GM13977 (cell line): ENCODE measurements around the gene ZDBF2.
"Not testable (repeated sequence)": the region's sequence is repeated elsewhere in the genome, so short reads cannot be mapped to it uniquely, and the experiment has no call there.

Experiments
- DNase-seq: peaks from one replicate; pipeline ENCODE4 v3.0.0; 2012; ENCODE audit warnings: low spot score
- in situ Hi-C: fragments of 300-500 bp; cut with MboI; formaldehyde crosslinking; loops from one replicate; pipeline ENCODE4 v1.12.0; 2022; ENCODE audit warnings: low sequenced_read_pairs, low pct_unique_long_range_greater_than_20kb, mixed read lengths, inconsistent platforms; ENCODE audit not compliant: unreplicated experiment
- TF ChIP-seq, protein P1 (sequence below): IDR thresholded peaks from 2 replicates; pipeline ENCODE4 v1.5.1; 2012; ENCODE audit warnings: mild to moderate bottlenecking, control low read depth; ENCODE audit not compliant: insufficient read depth; ENCODE audit errors: extremely low read depth, missing control alignments

ZDBF2 gene

DNA sequence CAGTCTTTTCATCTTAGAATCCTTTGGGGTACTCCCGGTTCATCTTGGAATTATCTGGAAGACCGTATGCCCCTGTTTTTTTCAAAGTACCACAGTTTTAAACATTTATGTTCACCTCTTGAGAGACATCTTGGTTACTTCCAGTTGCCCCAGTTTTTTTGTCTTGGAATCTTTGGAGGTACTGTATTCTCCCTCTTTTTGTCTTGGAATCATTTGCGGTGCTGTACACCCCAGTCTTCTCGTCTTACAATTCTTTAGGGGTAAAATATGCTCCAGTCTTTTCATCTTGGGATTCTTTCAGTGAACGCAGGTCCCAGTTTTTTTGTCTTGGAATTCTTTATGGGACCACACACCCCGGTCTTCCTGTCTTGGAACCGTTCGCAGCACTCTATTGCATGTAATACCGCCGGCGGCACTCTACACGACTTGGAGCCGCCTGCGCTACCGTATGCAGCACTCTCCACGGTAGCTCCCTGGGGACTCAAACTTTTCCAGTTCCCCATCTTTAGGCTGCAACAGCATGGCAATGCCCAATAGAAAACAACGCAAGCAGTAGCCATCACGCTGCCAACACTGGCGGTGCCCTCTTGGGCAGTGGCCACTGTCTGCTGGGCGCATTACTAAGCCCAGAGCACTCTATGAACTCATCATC lies 21.2 kb upstream of the ZDBF2 start:
- no peak for DNase-seq
- TF ChIP-seq, protein P1, sequence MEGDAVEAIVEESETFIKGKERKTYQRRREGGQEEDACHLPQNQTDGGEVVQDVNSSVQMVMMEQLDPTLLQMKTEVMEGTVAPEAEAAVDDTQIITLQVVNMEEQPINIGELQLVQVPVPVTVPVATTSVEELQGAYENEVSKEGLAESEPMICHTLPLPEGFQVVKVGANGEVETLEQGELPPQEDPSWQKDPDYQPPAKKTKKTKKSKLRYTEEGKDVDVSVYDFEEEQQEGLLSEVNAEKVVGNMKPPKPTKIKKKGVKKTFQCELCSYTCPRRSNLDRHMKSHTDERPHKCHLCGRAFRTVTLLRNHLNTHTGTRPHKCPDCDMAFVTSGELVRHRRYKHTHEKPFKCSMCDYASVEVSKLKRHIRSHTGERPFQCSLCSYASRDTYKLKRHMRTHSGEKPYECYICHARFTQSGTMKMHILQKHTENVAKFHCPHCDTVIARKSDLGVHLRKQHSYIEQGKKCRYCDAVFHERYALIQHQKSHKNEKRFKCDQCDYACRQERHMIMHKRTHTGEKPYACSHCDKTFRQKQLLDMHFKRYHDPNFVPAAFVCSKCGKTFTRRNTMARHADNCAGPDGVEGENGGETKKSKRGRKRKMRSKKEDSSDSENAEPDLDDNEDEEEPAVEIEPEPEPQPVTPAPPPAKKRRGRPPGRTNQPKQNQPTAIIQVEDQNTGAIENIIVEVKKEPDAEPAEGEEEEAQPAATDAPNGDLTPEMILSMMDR = no peak
- in situ Hi-C loops = no loop called here

DNA sequence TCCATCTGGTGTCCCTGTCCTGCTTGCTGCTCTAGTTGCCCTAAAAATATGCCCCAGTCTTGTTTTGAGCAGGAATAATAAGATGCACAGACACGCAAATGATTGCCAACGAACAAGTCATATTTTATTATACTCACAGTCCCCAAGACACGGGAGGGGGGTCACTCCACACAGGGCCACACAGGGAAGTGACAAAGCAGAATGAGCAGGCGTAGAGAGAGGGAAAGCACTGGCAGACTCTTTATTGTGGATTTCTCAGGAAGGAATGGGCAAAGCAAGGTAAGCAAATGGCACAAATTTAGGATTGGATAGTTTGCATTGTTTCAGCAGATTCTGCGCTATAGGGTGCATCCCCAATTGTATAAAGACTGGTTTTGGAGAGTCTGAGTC lies 20.7 kb upstream of the ZDBF2 start:
- DNase-seq = no peak
- TF ChIP-seq, protein P1 = no peak
- in situ Hi-C loops = no loop called here

DNA sequence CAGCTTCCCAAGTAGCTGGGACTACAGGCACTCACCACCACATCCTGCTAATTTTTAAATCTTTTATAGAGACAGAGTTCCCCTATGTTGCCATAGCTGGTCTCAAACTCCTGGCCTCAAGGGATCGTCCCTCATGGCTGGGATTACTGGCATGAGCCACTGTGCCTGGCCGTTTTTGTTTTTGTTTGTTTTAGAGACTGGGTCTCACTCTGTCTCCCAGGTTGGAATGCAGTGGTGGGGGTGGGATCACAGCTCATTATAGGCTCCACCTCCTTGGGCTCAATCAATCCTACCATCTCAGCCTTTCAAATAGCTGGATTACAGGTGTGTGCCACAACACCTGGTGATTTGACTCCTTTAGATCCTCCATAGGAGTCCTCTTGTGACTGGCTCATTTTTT lies 19.5 kb upstream of the ZDBF2 start:
- TF ChIP-seq, protein P1 = no peak
- no peak for DNase-seq
- in situ Hi-C loops = no loop called here

DNA sequence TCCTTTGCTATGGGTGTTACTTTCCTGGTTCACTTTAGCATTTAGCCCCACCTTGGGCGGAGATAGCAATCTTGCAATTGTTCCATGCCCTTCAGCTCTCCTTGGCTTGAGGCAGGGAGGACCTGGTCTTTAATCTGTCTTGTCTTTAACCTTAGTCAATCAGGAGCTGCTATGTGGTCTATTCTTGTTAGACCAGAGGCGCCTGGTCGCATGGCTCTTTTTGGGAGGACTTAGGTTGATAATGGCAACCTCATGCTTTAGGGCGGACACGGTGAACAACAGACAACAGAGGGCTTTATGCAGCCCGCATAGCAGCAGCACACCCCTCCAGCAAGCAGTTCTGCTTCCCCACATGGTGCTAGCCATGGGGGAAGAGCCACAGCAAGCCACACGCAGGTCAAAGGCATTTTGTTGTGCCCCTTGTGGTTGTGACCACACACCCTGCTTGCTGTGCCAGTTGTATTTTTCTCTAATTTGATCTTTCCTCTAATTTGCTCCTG lies 17.7 kb upstream of the ZDBF2 start:
- TF ChIP-seq, protein P1 = no peak
- DNase-seq = no peak
- in situ Hi-C loops = no loop called here

DNA sequence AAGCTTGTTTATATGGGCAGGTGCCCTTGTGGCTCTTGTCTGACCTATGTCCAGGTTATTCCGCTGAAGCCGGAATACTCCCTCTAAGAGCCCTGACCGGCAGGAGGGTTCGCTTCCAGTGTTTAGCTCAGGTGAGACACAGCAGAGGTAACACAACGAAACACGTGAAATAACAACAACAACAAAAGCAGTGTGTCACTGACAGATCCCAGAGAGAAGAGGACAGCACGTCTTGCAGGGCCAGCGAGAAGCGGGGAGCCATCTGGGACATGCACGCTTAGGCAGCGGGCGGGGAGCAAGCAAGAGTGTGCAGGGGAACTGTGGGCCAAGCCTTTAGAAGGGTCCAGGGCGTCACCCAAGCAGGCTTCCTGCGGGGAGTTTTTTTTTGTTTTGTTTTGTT lies 17.1 kb upstream of the ZDBF2 start:
- DNase-seq = no peak
- TF ChIP-seq, protein P1 = no peak
- in situ Hi-C loops = no loop called here

DNA sequence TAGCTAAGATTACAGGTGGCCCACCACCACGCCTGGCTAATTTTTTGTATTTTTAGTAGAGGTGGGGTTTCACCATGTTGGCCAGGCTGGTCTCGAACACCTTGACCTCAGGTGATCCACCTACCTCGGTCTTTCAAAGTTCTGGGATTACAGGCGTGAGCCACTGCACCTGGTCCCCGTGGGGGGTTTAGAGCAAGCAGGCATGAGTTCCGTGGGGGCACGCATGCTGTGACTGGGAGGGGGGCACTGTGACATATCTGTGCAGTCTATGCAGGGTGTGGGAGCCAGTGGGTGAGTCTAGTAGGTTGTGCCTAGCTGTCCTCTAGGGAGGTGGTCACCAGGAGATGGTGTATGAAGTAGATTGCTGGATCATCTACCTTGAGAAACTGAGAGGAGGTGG lies 16.6 kb upstream of the ZDBF2 start:
- DNase-seq = no peak
- TF ChIP-seq, protein P1 = no peak
- in situ Hi-C loops = no loop called here

DNA sequence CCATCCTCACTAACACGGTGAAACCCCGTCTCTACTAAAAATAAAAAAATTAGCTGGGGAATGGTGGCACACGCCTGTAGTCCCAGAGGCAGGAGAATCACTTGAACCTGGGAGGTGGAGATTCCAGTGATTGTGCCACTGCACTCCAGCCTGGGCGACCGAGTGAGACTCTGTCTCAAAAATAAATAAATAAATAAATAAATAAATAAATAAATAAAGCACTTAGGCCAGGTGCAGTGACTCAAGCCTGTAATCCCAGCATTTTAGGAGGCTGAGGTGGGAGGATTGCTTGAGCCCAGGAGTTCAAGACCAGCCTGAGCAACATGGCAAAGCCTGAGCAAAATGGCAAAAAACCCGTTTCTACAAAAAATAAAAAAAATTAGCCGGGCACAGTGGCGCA lies 15.8 kb upstream of the ZDBF2 start:
- in situ Hi-C loops, DNase-seq: not testable (repeated sequence)
